ENCODE results near the gene LTBP1. TPM values are rescaled to one million over a fixed set of nuclear protein-coding genes. Genes with fewer than 3 reads are reported as not detected.

LTBP1 gene
- total RNA-seq, 1 experiment from 2014 or later = 28.5 TPM

- H4K20me1 ChIP-seq (ENCODE audit: control insufficient read depth, insufficient read depth, insufficient read length) = no peaks in the 10 kb centered on the region
- no peak overlapping the region for H3T11ph ChIP-seq (ENCODE audit: low read length)
- no peaks in the 10 kb centered on the region for H3K4me1 ChIP-seq (ENCODE audit: insufficient read depth, low read length)
- H4K91ac ChIP-seq (ENCODE audit: insufficient read length, low read depth, low read length) = no peak overlapping the region
- no peak overlapping the region for H2BK20ac ChIP-seq (ENCODE audit: low read depth, low read length, poor library complexity, severe bottlenecking)
- no peaks in the 10 kb centered on the region for H3K79me2 ChIP-seq (ENCODE audit: insufficient read depth, low read length)
- no peak for DNase-seq
- H2BK15ac ChIP-seq (ENCODE audit: low read depth, low read length) = no peak overlapping the region
- no peak for TF ChIP-seq CTCF (conservative IDR thresholded peaks at IDR 0.05)
- no peaks in the 10 kb centered on the region for H3K79me1 ChIP-seq (ENCODE audit: insufficient read depth, low read depth, low read length, poor library complexity, severe bottlenecking)
- H3K4me1 Mint-ChIP-seq = no peaks in the 10 kb centered on the region
- no peak overlapping the region for H3K27ac ChIP-seq (ENCODE audit: insufficient read length, low read depth, low read length)
- no peak overlapping the region for H2AK5ac ChIP-seq (ENCODE audit: insufficient read length, low read length)
- H3K27me3 ChIP-seq (ENCODE audit: insufficient read depth, low read length) = no peaks in the 10 kb centered on the region
- no peak overlapping the region for H3K4ac ChIP-seq (ENCODE audit: low read depth, low read length)
- H3K4me2 ChIP-seq (ENCODE audit: insufficient read depth, insufficient read length, low read length) = no peak overlapping the region
- no peaks in the 10 kb centered on the region for H3K27me3 Mint-ChIP-seq (ENCODE audit: low read depth)
- H3K9ac ChIP-seq (ENCODE audit: extremely low read depth, insufficient read length, low read length) = no peak overlapping the region
- no peaks in the 10 kb centered on the region; a peak in 1 of 7 replicates for H3K36me3 Mint-ChIP-seq (ENCODE audit: insufficient read depth in 1 of 3, low read depth in 3 of 3)
- no peak overlapping the region; a peak in 1 of 7 replicates for H3K27ac Mint-ChIP-seq
- no peak overlapping the region for H3K4me3 Mint-ChIP-seq
- H3K23me2 ChIP-seq (ENCODE audit: insufficient read length, low read depth, low read length, poor library complexity, severe bottlenecking) = no peaks in the 10 kb centered on the region
- no peaks in the 10 kb centered on the region for H3K9me3 Mint-ChIP-seq
- H3K18ac ChIP-seq (ENCODE audit: insufficient read length, low read depth, low read length) = no peak overlapping the region
- no peak overlapping the region for H4K5ac ChIP-seq (ENCODE audit: insufficient read length, low read depth, low read length)
- no peak overlapping the region for H3K23ac ChIP-seq (ENCODE audit: insufficient read length, low read depth, low read length)
- no peak overlapping the region for H3K56ac ChIP-seq (ENCODE audit: insufficient read length, low read depth, low read length)
- H2BK12ac ChIP-seq (ENCODE audit: insufficient read length, low read depth, low read length) = no peak overlapping the region
- no peak overlapping the region for H2AFZ ChIP-seq (ENCODE audit: low read length)
- no peaks in the 10 kb centered on the region for H3K9me3 ChIP-seq (ENCODE audit: control insufficient read depth, low read depth, low read length)
- H2BK120ac ChIP-seq (ENCODE audit: low read depth, low read length, poor library complexity, severe bottlenecking) = no peak overlapping the region
- H2BK5ac ChIP-seq (ENCODE audit: insufficient read length, low read length) = no peak overlapping the region
- H4K8ac ChIP-seq (replicated peaks; ENCODE audit: insufficient read length, low read depth, low read length) = no peak overlapping the region
- H3K14ac ChIP-seq (ENCODE audit: insufficient read depth, low read length) = no peak overlapping the region
These were observed 176.5 kb downstream of the LTBP1 start for GRCh38 chr2:33123216-33123615.
